Mucosa of gallbladder (tissue), 1 donor: ENCODE measurements around the gene HAUS2. TPM values are rescaled to one million over a fixed set of nuclear protein-coding genes. Genes with fewer than 3 reads are reported as not detected.
A peak's percentile ranks its signal among the peaks of the same experiment; 100 is the strongest.
"Not testable (repeated sequence)": the region's sequence is repeated elsewhere in the genome, so short reads cannot be mapped to it uniquely, and the experiment has no call there.

Source experiments
- DNase-seq: peaks from one replicate; pipeline ENCODE4 v3.0.0-alpha.2; 2020; ENCODE audit warnings: low spot score
- total RNA-seq: library from RNA; stranded (reverse); gene quantifications from one replicate; pipeline ENCODE4 v1.2.1, GENCODE V29; 2021
- donor health status: DM: no; HTN: no; CAD: no.

The HAUS2 gene
- total RNA-seq: 12.5 TPM

DNA sequence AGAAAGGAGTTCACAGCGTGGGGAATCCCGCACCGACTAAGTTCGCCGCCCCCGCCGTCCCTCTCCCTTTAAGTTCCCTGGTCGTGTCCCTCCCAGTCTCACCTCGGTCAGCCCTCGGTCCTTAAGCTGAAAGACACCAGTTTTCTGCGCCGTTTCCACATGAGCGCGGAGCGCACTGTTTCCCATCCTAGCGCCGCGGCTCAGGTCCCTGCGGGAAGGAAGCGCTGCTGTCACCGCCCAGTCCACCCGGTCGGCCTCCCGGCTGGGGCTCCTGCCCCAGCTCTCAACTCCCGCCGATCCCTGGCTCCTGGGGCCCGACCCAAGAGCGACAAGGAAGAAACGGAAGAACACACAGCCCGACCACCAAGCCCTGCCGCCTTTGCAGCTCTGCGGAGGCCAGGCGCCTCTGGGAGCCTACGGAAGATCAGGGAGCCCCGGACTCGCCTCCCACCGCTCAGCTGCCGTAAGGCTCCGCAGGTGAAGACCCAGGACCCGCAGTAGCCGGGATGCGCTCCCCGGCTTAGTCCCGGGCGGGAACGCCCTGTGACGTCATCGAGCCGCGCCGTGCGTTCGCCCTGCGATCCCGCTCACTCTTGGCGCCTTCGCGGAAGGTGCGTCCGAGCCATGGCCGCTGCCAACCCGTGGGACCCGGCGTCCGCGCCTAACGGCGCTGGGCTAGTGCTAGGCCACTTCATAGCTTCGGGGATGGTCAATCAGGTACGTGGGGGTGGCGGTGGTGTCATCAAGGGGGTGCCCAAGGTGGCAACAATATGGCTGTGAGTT, at the start of gene HAUS2, which contains the start of gene LRRC57:
TSS of gene HAUS2 (plus strand) at position 590 of the 783 bp plus-strand sequence. CDS start at position 625, 35 bp downstream.
TSS of gene LRRC57 (minus strand) at position 545 of the 783 bp plus-strand sequence. CDS start at position 186, 359 bp downstream.
- DNase-seq: peak; percentile 91

- no peak for DNase-seq
Measured at GRCh38 chr15:42499858-42500609, 48.6 kb upstream of the HAUS2 start.

GRCh38 chr15:42502477-42502876, 46.2 kb upstream of the HAUS2 start:
- no peak for DNase-seq

DNA sequence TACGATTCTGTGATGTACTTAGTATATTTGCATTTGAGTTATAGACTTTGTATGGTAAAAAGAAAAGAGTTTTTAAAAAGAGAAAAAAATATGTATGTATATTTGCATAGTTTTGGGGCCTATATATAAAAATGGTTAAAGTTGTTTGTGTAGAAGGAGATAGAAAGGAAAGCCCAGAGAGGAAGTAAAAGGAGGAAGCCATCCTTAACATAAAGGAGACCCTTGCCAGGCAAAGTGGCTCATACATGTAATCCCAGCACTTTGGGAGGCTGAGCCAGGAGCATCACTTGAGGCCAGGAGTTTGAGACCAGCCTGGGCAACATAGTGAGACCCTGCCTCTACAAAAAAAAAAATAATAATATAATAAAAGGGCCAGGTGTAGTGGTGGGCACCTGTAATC, 44.8 kb upstream of the HAUS2 start:
- no peak for DNase-seq

GRCh38 chr15:42504631-42505030, 44.0 kb upstream of the HAUS2 start:
- no peak for DNase-seq

- no peak for DNase-seq
Measured at GRCh38 chr15:42507514-42507913, 41.1 kb upstream of the HAUS2 start.

DNA sequence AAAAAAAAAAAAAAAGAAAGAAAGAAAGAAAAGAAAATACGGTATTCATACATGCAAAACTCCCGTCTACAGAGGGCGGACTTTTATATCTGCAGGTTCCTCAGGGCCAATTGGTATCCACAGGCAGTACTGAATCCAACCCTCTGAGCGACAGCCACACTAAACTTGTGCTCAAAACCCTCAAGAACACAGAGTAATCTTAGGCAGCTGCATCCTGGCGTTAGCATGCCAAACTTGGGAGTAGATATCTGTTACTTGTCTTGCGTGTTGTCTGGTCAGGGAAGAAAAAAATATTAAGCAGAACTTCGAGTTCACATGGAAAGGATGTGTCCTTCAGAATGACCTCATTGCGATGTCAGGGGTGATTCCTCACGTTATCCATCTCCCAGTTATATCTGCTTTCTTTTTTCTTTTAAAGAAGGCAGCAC, 40.4 kb upstream of the HAUS2 start:
- no peak for DNase-seq

DNA sequence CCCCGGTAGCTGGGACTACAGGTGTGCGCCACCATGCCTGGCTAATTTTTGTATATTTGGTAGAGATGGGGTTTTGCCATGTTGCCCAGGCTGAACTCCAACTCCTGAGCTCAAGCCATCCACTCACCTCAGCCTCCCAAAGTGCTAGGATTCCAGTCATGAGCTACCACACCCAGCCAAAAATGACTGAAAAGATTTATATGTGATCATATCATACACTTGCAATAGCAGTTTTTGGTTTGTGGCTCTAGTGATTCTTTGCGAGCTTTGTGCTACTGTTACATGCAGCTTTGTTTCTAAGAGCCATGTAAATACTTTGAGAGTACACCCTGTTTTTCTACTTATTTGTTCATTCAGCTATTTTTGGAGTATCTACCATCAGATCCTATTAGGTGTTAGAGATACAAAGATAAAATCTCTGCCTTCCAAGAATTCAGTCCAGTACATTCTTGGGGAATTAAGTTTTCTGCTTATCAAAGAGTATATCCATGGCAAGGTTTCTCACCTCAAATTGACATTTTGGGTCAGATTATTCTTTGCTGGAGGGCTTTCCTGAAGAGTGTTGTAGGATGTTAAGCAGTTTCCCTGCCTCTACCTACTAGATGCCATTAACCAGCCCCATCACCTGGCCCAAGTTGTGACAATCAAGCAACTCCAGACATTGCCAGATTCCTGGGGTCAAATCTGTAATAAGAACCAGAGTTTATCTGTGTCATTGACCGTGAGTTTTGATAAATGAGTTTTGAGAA, 38.2 kb upstream of the HAUS2 start:
- no peak for DNase-seq

DNA sequence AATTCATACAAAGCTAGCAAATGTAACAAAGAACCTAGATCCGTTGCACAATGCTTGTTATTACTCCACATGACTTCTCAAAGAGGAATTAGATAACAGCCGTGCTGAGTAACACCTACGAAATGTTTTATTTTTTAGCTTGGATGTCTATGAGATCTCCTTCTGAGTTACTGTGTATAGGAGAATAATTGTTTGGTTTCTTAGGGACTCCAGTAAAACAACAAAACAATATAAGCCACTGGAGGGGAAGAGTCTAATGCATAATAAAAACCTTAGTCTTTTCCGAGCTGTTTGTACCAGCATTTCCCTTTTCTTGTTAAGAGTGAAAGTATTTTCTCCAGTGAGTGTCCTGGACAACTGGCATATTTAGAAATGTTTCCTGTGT, 37.6 kb upstream of the HAUS2 start:
- DNase-seq: no peak

GRCh38 chr15:42523331-42523730, 25.3 kb upstream of the HAUS2 start:
- no peak for DNase-seq

- DNase-seq: no peak
Measured at GRCh38 chr15:42528970-42529369, 19.7 kb upstream of the HAUS2 start.

- DNase-seq: no peak
Measured at GRCh38 chr15:42533246-42533645, 15.4 kb upstream of the HAUS2 start.

DNA sequence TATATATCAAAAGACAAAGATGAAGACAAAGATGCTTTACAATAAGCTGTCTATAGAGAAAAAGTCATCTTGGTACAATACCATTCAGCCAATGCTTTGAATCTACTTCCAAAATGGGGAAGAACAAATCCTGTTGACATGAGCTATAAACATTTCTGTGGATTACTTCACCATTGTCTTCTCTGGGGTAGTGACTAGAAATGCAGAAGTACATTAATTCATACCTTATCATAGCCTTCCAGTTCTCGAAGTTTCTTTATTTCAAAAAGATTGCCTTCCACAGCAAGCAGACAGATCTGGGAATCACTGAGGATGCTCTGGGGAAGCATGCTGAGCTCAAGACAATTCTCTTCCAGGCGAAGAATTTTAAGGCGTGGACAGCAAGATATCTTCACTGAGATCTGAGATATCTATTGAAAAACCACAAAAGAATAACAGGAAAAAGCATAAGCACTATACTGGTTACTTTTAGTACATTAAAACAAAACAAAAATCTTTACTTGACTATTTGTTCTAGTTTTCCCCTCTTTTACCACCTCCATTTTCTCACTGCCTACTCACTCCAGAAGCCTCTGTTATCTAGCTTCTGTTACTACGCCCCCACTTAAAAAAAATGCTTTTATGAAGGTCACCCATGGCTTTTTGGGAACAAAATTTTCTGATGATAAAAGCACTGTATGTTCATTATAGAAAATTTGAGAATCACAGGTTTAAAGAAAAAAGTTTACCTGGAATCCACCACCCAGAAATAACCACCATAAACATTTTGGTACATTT, 3.6 kb upstream of the HAUS2 start:
- no peak for DNase-seq

GRCh38 chr15:42547918-42548248, 755 bp upstream of the HAUS2 start:
- no peak for DNase-seq

GRCh38 chr15:42549032-42549491, 424 bp downstream of the HAUS2 start:
- no peak for DNase-seq

- no peak for DNase-seq
Measured at GRCh38 chr15:42549741-42550392, 1.2 kb downstream of the HAUS2 start.

DNA sequence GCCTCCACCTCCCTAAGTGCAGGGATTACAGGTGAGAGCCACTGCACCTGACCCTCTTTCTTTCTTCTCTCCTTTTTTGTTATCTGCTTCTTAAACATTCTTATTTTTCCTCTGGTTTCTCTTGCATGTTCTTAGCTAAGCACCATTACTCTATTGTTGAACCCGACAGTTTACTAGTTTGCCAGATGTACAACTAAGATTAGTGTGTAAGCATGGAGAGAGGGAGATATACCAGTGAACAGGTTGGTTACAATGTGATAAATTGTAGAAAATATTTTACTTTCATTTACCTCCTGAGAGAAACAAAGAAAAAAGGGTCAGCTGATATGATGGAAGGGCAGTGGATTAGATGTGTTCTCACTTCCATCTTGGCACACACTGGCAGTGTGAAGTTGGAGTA, 4.9 kb downstream of the HAUS2 start:
- no peak for DNase-seq

- DNase-seq: not testable (repeated sequence)
Measured at GRCh38 chr15:42556550-42557207, 8.0 kb downstream of the HAUS2 start.

DNA sequence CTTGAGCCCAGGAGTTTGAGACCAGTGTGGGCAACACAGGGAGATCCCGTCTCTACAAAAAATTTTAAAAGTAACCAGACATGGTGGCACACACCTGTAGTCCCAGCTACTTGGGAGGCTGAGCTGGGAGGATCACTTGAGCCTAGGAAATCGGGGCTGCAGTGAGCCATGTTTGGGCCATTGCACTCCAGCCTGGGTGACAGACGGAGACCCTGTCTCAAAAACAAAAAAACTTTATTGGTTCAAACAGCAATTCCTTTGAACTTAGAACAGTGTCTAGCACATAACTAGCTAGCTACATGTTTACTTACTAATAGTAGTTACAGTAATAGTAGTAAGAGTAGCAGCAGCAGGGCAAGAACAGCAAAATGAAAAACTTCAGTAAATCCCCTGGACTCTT, 10.1 kb downstream of the HAUS2 start:
- DNase-seq: no peak
